ENCODE measurements around the gene PNN. TPM values are rescaled to one million over a fixed set of nuclear protein-coding genes. Genes with fewer than 3 reads are reported as not detected.
A peak's percentile ranks its signal among the peaks of the same experiment; 100 is the strongest.

PNN gene
- total and polyA plus RNA-seq, 10 of the 15 experiments (the other 5 are each of a cell fraction or from before 2014, with no cell fraction given) = 44.2 to 166 (median 91.0) TPM

DNA sequence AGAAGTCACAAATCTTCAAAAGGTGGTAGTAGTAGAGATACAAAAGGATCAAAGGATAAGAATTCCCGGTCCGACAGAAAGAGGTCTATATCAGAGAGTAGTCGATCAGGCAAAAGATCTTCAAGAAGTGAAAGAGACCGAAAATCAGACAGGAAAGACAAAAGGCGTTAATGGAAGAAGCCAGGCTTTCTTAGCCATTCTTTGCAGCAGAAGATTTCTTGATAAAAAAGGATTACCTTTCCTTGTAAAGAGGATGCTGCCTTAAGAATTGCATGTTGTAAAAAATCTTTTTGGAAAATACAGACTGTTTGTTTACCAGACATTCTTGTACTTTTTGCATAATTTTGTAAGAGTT lies 6.6 kb downstream of the PNN start:
- H4K20me1 ChIP-seq (ENCODE audit: control insufficient read depth, insufficient read depth) = no peaks in the 10 kb centered on the region

More for the DNA sequence above, 6.6 kb downstream of the PNN start:
- Histone ChIP-seq H3K9me3 (replicated peaks; ENCODE audit: control insufficient read depth, insufficient read depth, low read length) (no peaks in the 10 kb centered on the region), H2AFZ (ENCODE audit: control insufficient read depth, low read depth, low read length) (no peak overlapping the region), H3K4me3 (no peak overlapping the region), H3K79me2 (ENCODE audit: control insufficient read depth, insufficient read depth, low read length) (peaks cover 19% of the 10 kb centered on the region), H3K27me3 (replicated peaks in 1 of 2; ENCODE audit: control insufficient read depth in 2 of 2, insufficient read depth in 2 of 2, low read length in 1 of 2) (no peaks in the 10 kb centered on the region), H3K4me2 (ENCODE audit: control insufficient read depth, insufficient read depth) (no peak overlapping the region), H3K27ac (ENCODE audit: control insufficient read depth, insufficient read depth) (no peak overlapping the region), H3K9ac (ENCODE audit: control insufficient read depth, insufficient read depth, low read length) (no peak overlapping the region), H3K4me1 (ENCODE audit: control insufficient read depth, insufficient read depth, low read length) (no peaks in the 10 kb centered on the region), H3K36me3 (ENCODE audit: control insufficient read depth in 2 of 2, insufficient read depth in 2 of 2, low read length in 1 of 2) (peaks cover 13 to 48% of the 10 kb centered on the region in 2 experiments)
- intact Hi-C loops (cut with micrococcal nuclease; ENCODE audit: unreplicated experiment) (no loop called here), in situ Hi-C loops (cut with MboI) (no loop called here)
- SMC1A ChIA-PET (ENCODE audit: uncharacterized antibody, unreplicated experiment) = interaction anchor here (1.1 kb wide), 1 partner anchor 14 kb away, joined by 4 read pairs; no protein-coding TSS in a partner anchor
- WGBS (ENCODE audit: insufficient coverage, insufficient replicate concordance, low lambda C conversion rate, missing lambda C conversion rate) = 87% methylated on average over 5 of the region's 5 CpGs
- RAD21 ChIA-PET (ENCODE audit: unreplicated experiment) = interaction anchor here (1.2 kb wide), 1 partner anchor 50 kb away, joined by 3 read pairs; no protein-coding TSS in a partner anchor
- CTCF ChIA-PET = no interaction called here
- FAIRE-seq = no peak
- no peak for TF ChIP-seq CBFB (IDR thresholded peaks at IDR 0.05; ENCODE audit: low read depth)
- TF ChIP-seq, protein P1, sequence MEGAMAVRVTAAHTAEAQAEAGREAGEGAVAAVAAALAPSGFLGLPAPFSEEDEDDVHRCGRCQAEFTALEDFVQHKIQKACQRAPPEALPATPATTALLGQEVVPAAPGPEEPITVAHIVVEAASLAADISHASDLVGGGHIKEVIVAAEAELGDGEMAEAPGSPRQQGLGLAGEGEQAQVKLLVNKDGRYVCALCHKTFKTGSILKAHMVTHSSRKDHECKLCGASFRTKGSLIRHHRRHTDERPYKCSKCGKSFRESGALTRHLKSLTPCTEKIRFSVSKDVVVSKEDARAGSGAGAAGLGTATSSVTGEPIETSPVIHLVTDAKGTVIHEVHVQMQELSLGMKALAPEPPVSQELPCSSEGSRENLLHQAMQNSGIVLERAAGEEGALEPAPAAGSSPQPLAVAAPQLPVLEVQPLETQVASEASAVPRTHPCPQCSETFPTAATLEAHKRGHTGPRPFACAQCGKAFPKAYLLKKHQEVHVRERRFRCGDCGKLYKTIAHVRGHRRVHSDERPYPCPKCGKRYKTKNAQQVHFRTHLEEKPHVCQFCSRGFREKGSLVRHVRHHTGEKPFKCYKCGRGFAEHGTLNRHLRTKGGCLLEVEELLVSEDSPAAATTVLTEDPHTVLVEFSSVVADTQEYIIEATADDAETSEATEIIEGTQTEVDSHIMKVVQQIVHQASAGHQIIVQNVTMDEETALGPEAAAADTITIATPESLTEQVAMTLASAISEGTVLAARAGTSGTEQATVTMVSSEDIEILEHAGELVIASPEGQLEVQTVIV (IDR thresholded peaks at IDR 0.05; ENCODE audit: borderline replicate concordance, partially characterized antibody) = peak; percentile 0
- no TSS peak for BruUV-seq (replicated peaks)
- no peak for DNase-seq (ENCODE audit: low read depth, low spot score)
- POLR2A ChIA-PET = no interaction called here
- ATAC-seq = no peak

All from GM12878 (cell line).